GM19023 (cell line): ENCODE measurements around the gene HSD11B1L.
A peak's percentile ranks its signal among the peaks of the same experiment; 100 is the strongest.
"Not testable (repeated sequence)": the region's sequence is repeated elsewhere in the genome, so short reads cannot be mapped to it uniquely, and the experiment has no call there.

Source experiments
- ATAC-seq: cut with Tn5 transposase; IDR thresholded peaks from one replicate; pipeline ENCODE4 v1.9.1; 2021; ENCODE audit warnings: mild to moderate bottlenecking, moderate library complexity; ENCODE audit not compliant: unreplicated experiment

The HSD11B1L gene

GRCh38 chr19:5719961-5720790 lies 39.3 kb downstream of the HSD11B1L start, which contains the start of the genes CATSPERD and LONP1:
TSS of gene CATSPERD (plus strand) at chr19:5720637. CDS start at chr19:5720738, 101 bp downstream.
TSS of gene LONP1 (minus strand) at chr19:5720146. CDS start at chr19:5720132, 14 bp downstream.
- ATAC-seq: peak; percentile 79

- ATAC-seq: no peak
Observed at GRCh38 chr19:5727453-5728050, 46.7 kb downstream of the HSD11B1L start.

- not testable (repeated sequence) for ATAC-seq
Observed at GRCh38 chr19:5733172-5733571, 52.3 kb downstream of the HSD11B1L start.
